ENCODE measurements around the gene PLK5. TPM values are rescaled to one million over a fixed set of nuclear protein-coding genes. Genes with fewer than 3 reads are reported as not detected.

PLK5 gene
- total RNA-seq, 4 donors from 2014 or later = 0.15 TPM; not detected in 3

- peak; percentile 77 for ATAC-seq
- H3K36me3 ChIP-seq = peaks cover 0 to 5% of the 10 kb centered on the region in 2 donors
- peak overlapping the region; percentile 45 to 82 for H3K4me3 ChIP-seq
- peak overlapping the region; percentile 51 to 93 (median 92) for H3K27ac ChIP-seq
- H3K27me3 ChIP-seq = no peaks in the 10 kb centered on the region
- H3K9me3 ChIP-seq = no peaks in the 10 kb centered on the region
- TF ChIP-seq EP300 (IDR thresholded peaks at IDR 0.05) = no peak
- peak; percentile 14 to 45 for TF ChIP-seq POLR2A (IDR thresholded peaks at IDR 0.05)
- TF ChIP-seq POLR2AphosphoS5 (IDR thresholded peaks at IDR 0.05) = peak; percentile 35
- no peak for TF ChIP-seq CTCF (IDR thresholded peaks at IDR 0.05)
- WGBS, 2 donors (ENCODE audit: low coverage in 1 of 2) = no CpG with 5 or more reads among the region's 42 CpGs
- peaks cover 0 to 27% (median 11%) of the 10 kb centered on the region in 3 donors for H3K4me1 ChIP-seq
Observed at GRCh38 chr19:1566392-1567115, 42.7 kb downstream of the PLK5 start.

GRCh38 chr19:1567116-1567847, 43.4 kb downstream of the PLK5 start:
- peaks cover 0 to 27% (median 11%) of the 10 kb centered on the region in 3 donors for H3K4me1 ChIP-seq
- TF ChIP-seq POLR2AphosphoS5 (IDR thresholded peaks at IDR 0.05) (no peak), CTCF (IDR thresholded peaks at IDR 0.05) (peak in 1 of 4 experiments; percentile 7), POLR2A (IDR thresholded peaks at IDR 0.05) (peak in 1 of 2 donors; percentile 24), EP300 (IDR thresholded peaks at IDR 0.05) (no peak)
- peak; percentile 24 for ATAC-seq
- H3K27me3 ChIP-seq = no peaks in the 10 kb centered on the region
- H3K27ac ChIP-seq = peak overlapping the region; percentile 51 to 93 (median 92)
- H3K4me3 ChIP-seq = peak overlapping the region; percentile 45 to 82
- H3K36me3 ChIP-seq = peaks cover 0 to 5% of the 10 kb centered on the region in 2 donors
- no peaks in the 10 kb centered on the region for H3K9me3 ChIP-seq
- WGBS, 2 donors (ENCODE audit: low coverage in 1 of 2) = no CpG with 5 or more reads among the region's 108 CpGs

- Histone ChIP-seq H3K9me3 (no peaks in the 10 kb centered on the region), H3K4me3 (peak overlapping the region in 1 of 2 donors; percentile 82), H3K27ac (peak overlapping the region in 3 of 4 donors; percentile 92 to 93 (median 93)), H3K27me3 (no peaks in the 10 kb centered on the region), H3K36me3 (no peaks in the 10 kb centered on the region), H3K4me1 (peaks cover 0 to 27% (median 11%) of the 10 kb centered on the region in 3 donors)
- WGBS, 2 donors (ENCODE audit: low coverage in 1 of 2) = no CpG with 5 or more reads among the region's 73 CpGs
- peak; percentile 39 for ATAC-seq
- no peak for TF ChIP-seq EP300 (IDR thresholded peaks at IDR 0.05)
- TF ChIP-seq POLR2A (IDR thresholded peaks at IDR 0.05) = no peak
- no peak for TF ChIP-seq POLR2AphosphoS5 (IDR thresholded peaks at IDR 0.05)
- TF ChIP-seq CTCF (IDR thresholded peaks at IDR 0.05) = no peak
Observed at GRCh38 chr19:1567848-1568227, 44.0 kb downstream of the PLK5 start.

- H3K4me3 ChIP-seq = peak within 1 kb of the TSS; percentile 45 to 82
- H3K36me3 ChIP-seq = no peaks in the 10 kb centered on the region
- peaks cover 0 to 27% (median 11%) of the 10 kb centered on the region in 3 donors for H3K4me1 ChIP-seq
- no peak for TF ChIP-seq CTCF (IDR thresholded peaks at IDR 0.05)
- no peak for TF ChIP-seq POLR2A (IDR thresholded peaks at IDR 0.05)
- TF ChIP-seq POLR2AphosphoS5 (IDR thresholded peaks at IDR 0.05) = no peak
- TF ChIP-seq EP300 (IDR thresholded peaks at IDR 0.05) = no peak
- H3K9me3 ChIP-seq = no peaks in the 10 kb centered on the region
- 60% methylated on average over 1 of the region's 63 CpGs; no CpG with 5 or more reads in 1 of the 2 donors for WGBS, 2 donors (ENCODE audit: low coverage in 1 of 2)
- H3K27me3 ChIP-seq = no peaks in the 10 kb centered on the region
- H3K27ac ChIP-seq = peak within 1 kb of the TSS; percentile 51 to 93 (median 92)
- ATAC-seq = peak; percentile 83
Observed at GRCh38 chr19:1568320-1569019, 44.6 kb downstream of the PLK5 start, which contains the start of gene MEX3D. TSS of gene MEX3D (minus strand) at chr19:1568325. CDS start at chr19:1568058, 267 bp downstream.

Measured in gastroesophageal sphincter (tissue), 4 donors.